ENCODE data around the gene AIRE.
"Not testable (repeated sequence)": the region's sequence is repeated elsewhere in the genome, so short reads cannot be mapped to it uniquely, and the experiment has no call there.

Gene AIRE

DNA sequence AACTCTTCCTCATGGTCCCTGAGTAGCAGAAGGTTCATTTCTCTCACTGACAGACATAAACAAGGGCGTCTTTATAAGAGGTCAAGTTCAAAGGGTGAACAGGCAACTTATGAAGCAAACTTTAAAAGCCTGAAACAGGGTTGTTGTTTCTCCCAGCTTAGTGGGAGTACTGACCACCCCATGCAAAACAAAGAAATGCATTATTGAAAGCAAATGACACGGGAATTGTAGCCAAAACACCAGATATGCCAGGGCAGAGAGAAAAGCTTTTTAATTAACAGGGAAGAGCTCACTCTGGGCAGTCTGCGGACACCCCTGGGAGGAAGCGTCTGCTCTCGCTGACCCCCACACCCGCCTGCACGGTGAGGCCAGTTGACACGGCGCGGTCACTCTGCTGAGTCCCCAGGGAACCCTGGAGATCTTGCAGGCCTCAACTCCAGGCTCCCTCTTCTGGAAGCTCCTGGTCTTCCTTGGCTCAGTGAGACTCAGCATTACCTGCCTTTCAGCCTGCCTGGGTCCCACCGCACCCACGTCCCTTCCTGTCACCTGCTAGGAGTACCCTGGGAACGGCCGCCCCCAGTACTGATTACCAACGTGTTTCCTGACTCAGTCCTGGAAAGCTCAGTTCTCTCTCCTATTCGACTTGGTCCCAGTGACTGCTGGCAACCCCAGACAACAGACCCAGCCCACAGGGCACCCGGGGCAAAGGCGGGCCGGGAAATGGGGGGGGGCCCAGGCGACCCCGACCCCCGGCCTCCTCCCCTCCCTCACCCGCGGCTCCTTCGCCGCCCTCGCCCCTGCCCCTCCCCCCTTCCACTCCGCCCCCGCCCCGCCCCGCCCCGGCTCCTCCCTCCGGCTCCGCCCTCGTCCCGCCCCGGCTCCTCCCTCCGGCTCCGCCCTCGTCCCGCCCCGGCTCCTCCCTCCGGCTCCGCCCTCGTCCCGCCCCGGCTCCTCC, 52.5 kb downstream of the AIRE start:
- no peak for DNase-seq (ENCODE audit: low read depth in 2 of 2)

DNA sequence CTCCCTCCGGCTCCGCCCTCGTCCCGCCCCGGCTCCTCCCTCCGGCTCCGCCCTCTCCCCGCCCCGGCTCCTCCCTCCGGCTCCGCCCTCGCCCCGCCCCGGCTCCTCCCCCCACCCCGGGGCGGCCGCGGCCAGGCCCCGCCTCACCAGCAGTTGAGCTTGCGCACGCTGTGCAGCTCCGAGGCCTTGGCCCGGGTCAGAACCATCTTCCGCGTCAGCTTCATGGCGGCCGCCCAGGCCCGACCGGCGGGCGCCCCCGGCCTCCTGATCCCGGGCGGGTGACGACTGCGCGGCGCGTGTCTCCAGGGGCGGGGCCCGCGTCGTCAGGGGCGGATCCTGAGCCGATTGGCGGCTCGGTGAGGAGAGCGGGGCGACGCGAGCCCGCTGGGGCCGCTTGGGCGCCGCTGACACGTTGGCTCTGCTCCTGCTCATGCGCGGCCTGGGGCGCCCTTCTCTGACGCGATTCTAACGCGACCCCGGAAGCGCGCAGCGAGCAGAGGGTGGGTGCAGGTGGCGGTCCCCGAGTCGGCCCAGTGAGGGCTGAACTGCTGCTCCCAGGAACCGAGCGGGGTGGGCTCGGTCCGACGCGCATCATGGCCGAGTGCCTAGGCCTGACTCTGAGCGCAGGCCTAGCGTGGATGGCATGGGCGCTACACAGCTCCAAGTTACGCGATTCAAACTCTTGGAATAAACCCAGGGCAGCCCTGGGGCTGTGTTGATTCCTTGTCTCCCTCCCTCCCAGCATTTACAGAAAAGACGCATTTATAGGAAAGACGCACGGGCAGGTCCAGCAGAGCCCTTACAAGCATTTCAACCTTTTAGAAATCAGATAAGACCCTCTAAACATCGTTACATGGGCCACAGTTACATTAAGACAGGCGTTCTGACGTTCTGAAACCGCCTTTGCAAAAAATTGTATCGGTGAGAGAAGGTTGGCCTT, 53.6 kb downstream of the AIRE start, which contains the start of gene CFAP410:
CFAP410 (minus strand) TSS at position 420 of the 940 bp plus-strand sequence; CDS start at position 224, 196 bp downstream.
- peak; percentile 88 to 90 for DNase-seq (ENCODE audit: low read depth in 2 of 2)

DNA sequence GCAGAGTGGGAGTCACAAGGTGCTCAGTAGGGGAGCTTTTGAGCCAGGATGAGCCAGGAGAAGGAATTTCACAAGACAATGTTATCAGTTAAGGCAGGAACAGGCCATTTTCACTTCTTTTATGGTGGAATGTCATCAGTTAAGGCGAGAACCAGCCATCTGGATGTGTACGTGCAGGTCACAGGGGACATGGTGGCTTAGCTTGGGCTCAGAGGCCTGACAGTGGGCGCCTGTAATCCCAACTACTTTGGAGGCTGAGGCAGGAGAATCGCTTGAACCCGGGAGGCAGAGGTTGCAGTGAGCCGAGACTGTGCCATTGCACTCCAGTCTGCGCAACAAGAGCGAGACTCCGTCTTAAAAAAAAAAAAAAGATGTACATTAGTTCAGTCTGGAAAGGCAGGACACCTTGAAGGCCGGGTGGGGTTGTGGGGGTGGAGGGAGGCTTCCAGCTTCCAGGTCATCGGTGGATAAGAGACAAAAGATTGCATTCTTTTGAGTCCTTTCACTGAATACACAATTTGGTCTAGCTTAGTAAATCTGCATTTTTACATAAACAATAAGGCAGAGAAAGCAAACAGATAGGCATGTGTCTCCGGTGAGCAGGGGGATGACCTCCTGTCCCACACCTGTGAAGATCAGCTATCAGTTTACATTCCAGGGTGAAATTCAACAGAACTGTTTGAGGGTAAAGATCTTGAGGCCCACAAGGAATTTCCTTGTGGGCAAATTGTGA, 56.2 kb downstream of the AIRE start:
- DNase-seq (ENCODE audit: low read depth in 2 of 2): not testable (repeated sequence)

DNA sequence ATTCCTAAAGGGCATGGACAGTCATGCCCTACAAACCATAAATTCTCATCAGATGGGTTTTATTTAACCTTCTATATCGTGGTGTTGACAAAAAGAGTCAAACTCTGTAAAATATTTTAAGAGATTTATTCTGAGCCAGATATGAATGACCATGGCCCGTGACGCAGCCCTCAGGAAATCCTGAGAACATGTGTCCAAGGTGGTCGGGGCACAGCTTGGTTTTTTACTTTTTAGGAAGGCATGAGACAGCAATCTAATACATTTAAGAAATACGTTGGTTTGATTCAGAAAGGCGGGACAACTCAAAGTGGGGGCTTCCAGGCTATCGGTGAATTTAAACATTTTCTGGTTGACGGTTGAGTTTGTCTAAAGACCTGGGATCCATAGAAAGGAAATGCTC, 57.3 kb downstream of the AIRE start:
- not testable (repeated sequence) for DNase-seq (ENCODE audit: low read depth in 2 of 2)

DNA sequence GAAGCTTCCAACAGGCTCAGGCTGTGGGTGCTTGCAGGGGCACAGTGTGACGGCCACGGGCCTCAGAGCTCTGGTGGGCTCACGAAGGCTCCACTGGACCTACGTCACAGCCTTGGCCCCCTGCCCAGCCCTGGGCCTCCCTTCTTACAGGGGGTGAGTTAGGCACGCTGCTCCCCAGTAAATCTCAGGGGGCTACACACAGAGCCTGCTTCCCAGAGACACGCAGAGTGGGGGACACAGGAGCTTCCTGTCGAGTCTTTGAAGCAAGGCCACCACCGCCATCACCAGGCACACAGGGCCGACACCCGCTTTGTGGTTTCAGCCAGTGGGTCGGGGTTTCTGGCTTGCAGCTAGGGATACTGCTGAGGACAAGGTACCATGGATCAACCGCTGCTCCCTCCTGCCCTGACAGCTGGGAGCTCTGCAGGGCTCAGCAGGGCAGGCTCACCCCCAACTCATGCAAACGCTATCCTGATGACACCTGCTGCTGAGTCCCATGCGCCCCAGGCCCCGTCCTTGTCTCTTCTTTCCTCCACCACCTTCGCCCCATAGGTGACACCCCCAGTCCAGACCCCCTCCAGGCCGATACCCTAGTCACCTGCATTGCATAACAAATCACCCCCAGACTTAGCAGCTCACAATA, 59.0 kb downstream of the AIRE start:
- DNase-seq (ENCODE audit: low read depth in 2 of 2): no peak

DNA sequence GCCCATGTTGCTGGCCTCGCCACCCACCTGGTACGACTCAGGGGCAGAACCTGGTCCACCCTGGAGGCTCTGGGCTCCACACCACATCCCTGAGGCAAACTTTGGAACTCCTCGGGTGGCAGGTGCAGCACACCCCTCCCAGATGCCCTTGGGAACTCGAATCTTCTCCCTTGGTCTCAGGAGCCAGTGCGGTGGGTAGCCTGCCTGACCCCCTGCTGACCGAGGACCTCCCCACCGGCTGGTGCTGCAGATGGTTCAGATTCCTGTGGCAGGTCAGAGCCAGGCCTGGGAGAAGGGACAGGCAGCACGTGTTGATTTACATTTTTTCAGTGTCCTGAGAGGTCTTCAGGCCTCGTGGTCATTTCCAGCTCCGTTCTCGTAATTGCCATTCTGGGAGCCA, 59.8 kb downstream of the AIRE start:
- no peak for DNase-seq (ENCODE audit: low read depth in 2 of 2)

DNA sequence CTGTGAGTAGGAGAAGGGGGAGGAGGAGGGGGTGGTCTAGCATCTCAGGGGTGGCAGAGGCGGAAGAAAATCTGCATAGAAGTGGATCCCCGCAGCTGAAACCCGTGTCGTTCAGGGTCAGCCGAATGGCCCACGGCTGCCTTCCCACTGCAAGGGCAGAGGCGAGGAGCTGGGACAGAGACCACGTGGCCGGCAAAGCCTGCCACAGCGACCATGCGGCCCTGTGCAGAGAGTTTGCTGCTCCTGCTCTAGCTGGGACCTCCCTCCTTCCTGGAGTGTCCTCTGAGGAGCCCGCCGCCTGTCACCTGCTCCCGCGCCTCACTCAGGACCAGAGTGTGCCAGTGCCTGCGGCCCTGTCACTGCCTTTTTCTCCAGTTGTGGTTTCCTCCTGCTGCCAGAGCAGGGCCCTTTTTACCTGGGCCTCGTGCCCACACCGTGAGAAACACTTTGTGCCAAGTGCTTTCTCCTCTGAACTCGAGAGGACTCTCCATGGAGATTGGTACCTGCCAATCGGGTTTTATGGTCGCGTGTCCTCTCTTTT, 62.3 kb downstream of the AIRE start:
- DNase-seq (ENCODE audit: low read depth in 2 of 2): no peak
